HG03139 (cell line): Measurements from ENCODE around the gene TELO2.

ENCODE experiments used
- ATAC-seq: cut with Tn5 transposase; IDR thresholded peaks from one replicate; pipeline ENCODE4 v1.9.1; 2021; ENCODE audit not compliant: unreplicated experiment

The TELO2 gene

DNA sequence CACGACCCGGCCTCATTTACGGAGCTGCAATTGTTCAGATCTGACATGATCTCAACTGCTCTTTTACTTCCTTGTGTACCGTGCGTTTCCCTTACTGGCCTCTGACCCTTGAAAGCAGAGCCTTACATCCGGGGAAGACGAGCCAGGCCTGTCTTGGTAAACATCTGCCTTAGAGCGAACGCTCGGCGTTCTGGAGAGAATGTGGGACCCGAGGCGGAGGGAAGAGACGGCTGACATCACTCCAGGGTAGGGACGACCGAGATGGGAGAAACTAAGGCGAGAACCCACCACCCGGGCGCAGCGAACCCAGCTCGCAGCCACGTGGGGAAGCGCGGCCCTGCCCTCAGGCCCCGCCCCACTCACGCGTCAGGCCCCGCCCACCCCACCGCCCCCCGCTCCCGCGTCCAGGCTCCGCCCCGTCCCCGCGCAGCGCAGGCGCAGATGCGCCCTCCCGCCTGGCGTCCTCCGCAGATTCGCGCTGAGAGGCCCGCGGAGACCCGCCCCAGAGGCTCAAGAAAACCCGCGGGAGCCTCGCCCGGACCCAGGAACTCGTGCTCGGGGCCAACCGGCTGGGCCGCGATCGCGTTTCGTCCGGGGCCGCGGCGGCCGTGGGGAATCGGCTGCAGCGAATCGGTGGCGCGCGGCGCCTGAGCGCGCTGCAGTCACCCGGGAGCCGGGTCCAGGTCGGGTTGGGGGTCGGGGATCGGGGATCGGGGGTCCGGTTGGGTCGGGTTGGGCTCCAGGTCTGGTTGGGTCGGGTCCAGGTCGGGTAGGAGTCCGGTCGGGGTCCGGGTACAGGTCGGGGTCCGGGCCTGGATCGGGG, at the start of gene TELO2:
Gene TELO2, plus strand, starts transcription at position 438 of the 823 bp plus-strand sequence. CDS start 922 bp downstream, outside the sequence.
- ATAC-seq: peak; percentile 58

DNA sequence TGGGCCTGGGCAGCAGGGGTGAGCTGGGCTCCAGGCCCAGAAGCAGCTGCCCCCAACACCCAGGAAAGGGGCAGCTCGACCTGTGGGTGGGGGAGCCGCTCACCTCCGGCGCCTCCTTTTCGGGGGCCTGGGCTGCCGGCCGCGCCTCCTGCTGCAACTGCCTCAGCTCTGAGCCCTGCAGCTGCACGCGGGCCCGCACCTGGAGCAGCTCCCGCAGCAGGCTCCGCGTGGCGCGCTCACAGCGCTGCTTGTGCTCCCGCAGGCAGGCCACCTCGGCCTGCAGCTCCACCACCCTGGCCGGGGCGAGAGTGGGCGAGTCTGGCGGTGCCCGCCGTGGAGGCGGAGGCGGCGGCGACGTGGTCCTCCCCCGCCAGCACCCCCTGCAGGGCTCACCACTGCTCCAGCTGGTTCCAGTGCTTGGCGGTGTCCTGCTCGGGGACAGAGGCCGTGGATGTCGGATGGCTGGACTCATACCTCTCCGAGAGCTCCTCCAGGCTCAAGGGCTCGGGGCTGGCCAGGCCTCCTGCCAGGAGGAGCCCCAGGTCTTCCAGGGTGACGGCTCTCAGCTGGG, 49.7 kb upstream of the TELO2 start:
- ATAC-seq: no peak

DNA sequence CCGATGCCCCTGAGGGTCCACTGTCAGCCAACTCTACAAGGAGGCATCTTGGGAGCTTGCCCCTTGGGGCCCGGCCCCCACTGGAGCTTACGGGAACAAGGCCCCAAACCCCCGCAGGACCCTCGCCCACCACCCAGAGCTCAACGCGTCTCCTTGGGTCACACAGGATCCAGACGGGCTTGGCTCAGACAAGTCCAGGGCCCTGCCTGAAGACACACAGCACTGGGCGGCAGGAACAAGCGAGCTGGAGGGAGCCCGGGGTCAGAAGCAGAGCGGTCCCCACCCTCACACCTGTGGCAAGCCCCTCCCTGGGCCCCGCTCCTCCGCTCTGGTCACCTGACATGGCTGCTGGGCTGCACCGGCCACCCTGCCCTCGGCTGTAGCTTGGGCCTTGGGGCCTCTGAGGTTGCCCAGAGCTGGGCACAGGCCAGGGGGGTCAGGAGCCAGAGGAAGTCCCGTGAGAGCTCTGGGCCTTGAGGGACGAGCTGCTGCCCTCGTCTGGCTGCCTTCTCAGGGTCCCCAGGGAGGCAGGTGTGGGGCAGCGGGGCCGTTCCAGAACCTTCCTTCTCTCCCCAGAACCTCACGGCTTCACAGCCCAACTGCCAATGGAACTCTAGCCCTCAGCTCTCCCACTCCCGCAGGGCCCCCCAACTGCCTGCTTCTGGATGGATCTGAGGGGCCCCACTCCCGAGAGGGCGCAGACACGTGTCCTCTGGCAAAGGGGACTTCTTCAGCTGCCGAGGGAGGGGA, 49.0 kb upstream of the TELO2 start, which contains the start of gene CCDC154:
Gene CCDC154, minus strand, starts transcription at position 577 of the 750 bp plus-strand sequence. Its CDS starts 234 bp downstream, at position 343.
- ATAC-seq: no peak

DNA sequence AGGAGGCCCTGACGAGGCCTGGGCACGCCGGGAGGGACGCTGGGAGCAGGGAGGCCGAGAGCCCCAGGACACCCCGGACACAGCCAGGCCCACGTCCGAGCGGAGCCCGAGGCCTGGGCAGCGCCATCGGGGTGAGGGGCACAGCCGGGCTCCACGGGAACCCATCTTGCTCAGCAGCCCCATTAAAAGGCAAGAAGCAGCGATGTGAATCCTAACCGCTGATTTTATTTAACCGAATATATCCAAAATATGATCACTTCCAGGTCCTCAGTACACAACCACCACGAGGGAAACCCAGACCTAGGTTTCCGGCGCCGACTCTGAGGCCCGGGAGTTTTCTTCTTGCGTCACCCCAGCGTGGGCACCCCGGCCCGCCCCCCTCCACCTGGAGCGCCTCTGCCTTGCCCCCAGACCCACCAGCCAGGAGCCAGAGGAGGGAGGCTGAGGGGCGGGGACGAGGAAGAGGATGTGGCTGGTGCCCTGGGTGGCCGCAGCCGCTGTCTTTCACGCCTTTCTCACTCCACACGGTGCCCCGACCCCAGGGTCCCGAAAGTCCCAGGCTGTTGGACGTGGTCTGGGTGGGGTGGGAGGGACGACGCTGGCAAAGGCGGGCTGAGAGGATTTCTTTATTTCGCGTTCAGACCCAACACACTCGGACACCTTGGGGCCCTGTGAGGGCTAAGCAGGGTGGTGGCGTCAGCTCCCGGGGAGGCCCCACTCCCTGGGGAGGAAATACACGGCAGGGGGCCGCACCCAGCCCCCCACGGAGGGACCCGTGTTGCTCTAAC, 48.2 kb upstream of the TELO2 start:
- ATAC-seq: no peak

DNA sequence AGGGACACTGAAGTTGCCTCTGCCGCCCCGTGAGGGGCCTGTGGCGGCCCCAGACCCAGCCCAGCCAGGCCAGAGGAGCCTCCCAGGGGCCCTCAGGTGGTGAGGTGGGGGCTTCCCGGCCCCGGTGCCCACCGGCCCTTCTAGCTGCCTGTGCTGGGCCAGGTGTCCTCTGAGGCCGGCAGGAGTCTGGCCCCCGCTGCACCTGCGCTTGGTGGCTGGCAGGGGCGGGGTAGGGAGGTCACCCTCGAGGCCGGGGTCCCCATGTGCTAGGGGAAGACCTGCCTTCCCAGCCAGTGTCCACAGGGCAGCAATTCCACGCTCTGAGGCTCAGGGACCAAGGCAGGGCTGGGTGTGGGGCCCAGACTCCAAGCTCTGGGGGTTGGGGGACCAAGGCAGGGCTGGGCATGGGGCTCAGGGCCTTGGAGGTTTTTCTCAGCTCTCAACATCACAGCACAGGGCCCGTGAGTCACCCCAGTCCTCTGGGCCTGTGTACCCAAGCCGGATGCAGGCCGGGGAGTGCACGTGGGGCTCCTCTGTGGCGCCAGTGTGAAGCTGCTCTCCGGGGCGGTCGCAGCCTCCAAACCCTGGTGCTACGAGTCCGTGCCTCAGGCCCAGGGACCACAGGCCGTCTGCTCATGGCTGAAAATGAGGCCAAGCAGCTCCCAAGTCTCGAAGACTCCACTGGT, 47.5 kb upstream of the TELO2 start:
- no peak for ATAC-seq

DNA sequence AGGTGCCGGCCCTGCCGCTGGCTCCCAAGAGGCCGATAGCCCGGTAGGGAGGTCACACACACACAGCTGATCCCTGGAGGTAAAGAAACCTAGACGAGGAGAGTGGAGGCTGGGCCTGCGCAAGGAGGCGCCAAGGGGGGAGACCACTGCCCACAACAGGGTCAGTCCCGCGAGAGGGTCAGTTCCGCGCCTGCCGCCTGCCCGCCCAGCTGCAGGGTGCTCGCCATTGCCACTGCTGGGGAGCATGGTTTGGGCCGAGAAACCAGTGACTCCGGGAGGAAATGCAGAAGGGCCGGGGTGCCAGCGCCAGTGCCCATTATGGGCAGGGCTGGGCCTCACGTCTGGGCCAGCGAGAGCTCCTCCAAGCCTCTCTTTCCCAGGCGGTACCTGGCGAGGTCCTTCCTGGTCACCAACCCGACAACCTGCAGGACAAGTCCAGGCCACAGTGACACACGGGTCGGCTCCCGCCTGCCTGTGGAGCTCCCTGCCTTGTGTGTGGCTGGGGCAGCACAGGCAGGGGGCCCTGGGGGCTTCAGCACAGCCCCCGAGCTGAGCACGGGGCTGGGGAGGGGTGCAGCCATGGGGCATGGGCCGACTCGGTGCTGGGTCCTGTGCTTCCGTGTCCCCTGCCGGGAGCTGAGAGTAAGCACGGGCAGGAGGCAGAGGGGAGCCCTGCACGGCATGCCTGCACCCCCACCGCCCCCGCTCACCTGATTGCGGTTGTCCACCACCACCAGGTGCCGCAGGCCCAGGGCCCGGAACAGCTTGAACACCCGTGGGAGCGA, 46.7 kb upstream of the TELO2 start:
- ATAC-seq: no peak

DNA sequence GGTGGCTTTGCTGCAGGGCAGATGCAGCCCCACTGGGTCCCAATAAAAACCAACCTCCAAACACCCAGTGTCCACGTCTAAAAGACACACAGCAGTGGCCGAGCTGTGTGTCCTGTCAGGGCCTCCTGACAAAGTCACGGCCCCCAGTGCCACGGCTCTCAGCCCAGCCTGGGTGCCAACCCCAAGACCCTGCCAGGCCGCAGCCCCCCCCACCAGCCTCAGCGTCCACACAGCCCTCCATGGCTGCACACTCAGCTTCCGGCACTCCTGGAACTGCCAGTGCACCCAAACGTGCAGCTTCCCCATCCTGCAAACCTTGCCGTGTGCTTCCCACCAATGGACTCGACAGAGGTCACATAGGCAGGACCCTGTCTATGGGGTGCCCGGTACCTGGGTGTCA, 45.2 kb upstream of the TELO2 start:
- no peak for ATAC-seq

DNA sequence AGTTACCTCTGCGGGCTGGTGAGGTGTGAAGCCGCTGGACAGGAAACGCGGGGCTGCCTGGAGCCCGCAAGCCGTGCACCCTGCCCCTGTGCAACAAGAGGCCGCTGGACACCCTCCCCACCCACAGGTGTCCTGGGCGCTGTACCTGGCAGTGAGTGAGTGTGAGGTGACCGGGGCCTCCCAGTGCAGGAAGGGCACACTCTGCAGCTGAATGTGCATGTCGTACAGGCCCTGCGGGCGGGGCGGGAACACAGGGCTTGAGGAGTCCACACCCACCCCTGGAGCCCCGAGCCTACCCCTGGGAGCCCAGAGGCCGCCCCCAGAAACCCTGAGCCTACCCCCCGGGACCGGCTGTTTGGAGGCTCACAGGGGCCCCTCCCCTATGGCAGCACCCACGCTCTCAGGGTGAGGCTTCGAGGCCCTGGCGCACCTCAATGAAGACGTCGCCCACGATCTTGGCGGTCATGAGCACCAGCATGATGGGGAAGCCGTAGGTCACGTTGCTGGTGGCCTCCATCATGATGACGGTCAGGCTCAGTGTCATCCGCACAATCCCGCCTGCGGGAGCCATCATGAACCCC, 44.5 kb upstream of the TELO2 start:
- no peak for ATAC-seq

DNA sequence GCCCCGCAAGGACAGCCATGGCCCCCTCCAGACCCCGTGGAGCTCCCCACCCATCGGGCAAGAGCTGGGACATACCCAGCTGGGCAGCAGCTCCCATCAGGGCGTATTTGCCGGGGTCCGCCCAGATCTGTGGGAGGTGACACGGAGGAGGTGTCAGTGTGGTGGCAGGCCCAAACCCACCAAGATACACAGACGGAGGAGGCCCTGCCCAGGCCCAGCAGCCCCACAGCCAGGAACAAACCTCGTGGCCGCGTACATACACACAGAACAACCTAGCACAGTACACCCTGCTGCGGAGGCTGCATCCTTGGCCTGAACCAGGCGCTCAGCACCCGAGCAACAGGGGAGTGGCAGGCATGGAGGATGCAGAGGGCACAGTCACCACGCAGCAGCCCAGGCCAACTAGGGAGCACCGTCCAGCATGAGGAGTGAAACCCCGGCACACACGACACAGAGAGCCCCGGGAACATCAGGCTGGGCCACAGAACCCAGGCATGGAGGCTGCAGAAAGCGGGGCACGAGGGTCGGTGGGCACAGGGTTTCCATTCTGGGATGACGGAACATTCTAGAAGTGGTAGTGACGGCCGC, 43.9 kb upstream of the TELO2 start:
- no peak for ATAC-seq

DNA sequence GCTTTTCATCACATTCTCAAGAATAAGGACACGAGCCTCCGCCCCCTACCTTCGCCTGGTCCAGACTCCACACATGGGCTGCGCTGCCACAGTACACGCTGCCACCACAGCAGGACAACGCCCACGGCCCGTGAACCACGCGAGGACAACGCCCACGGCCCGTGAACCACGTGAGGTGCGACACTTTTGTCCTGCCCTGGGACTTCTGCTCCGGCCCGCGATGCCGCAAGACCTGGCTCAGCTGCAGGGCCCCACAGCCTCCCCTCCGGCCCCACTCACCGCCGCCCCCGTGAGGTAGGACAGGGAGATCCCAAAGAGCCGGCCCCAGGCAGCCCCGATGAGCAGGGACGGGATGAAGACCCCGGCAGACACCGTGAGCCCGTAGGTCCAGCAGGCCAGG, 42.9 kb upstream of the TELO2 start:
- no peak for ATAC-seq

DNA sequence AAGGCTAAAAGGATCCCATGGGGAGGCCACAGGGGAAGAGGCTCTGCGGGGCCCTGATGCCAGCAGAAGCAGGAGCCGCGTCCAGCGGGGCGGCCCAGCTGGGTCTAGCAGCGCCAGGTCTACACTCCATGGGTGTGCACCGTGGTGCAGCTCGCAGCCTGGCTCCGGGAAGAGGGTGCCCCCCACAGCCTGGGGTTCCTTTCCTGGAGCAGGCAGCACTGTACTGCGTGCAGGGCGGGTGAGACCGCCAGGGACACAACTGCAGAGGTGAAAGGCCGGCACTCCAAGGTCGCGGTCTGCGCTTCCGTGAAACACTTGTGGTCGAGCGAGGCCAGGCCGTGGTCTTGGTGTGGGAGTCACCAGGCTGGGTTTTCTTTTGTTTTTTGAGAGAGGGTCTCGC, 42.3 kb upstream of the TELO2 start:
- ATAC-seq: no peak

DNA sequence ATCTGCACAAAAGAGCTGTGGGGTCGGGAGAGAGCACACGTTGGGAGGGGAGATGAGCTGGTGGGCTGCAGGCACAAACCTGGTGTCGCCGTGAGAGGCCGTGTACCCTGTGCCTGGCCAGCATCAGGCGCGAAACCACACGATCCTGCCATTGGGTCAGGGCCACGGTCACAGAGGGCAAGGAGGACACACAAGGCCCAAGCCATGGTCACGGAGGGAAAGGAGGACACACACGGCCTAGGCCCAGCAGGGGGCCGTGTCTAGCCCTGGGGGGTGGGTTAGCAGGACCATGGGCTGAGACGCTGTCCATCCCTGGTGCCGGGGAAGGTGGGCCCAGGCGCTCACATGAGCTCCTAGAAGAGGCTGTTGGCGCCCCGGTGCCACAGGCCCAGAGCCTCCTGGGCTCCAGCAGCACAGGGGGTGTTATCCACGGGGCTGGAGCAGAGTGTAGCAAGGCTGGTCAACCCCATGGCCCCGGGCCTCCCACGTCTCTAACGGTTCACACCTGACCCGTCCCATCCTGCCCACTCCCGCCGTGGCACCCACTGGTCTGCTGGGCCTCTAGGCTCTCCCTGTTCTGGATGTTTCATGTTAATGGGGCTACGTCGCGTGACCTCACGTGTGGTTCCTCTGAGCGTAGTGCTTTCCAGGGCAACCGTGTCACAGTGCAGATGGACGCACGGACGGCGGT, 41.3 kb upstream of the TELO2 start:
- ATAC-seq: no peak

DNA sequence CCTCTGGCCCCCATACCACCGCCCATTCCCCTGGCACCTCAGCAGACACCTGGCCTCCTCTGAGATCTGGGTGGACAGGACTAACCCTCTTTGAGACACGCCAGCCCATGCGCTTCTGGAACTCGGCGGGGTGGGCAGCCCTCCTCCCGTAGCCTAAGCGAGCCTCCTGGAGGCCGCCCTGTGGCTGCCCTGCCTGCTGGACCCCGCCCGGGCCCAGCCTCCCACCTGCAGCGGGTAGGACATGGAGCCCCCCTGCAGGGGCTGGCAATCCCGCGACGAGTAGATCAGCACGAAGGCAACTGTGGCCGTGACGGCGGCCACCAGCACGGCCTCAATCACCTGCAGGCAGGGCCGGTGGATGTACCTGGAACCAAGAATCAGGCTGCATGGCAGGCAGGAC, 40.6 kb upstream of the TELO2 start:
- no peak for ATAC-seq

DNA sequence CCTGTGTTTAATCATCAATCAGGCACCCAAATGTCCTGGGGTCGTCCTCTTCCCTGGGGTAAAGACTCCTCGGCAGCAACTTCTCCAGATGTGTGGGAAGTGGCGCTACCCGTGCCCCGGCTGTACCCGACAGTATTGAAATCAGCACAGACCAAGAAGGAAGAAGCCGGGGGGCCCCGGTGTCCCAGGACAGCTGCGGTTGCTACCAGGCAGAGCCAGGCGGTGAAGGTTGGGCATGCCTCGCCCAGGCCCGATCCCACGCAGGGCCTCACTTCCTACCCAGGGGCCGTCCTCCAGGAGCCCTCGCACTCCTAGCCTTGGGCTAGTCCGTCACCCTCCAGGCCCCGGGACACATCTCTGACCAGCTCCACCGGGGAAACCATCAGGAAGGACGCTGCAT, 39.8 kb upstream of the TELO2 start:
- no peak for ATAC-seq

DNA sequence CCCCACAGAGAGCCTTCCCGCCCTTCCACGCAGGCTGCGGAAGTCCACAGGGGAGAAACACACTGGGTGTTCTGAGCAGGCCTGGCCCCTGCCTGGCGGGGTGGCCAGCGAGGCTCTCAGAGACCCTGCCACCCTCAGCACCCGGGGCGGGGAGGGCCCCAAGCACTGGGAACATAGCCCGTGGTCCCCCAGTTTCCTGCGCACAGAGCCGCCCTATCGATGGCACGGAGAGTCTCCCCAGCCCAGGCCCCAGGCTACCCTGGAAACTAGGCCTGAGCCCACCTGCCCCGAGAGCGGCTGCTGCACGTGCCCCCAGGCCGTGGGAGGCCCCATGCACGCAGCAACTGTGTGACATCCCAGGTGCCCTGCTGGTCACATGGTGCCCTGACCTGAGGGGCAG, 38.6 kb upstream of the TELO2 start:
- ATAC-seq: no peak

DNA sequence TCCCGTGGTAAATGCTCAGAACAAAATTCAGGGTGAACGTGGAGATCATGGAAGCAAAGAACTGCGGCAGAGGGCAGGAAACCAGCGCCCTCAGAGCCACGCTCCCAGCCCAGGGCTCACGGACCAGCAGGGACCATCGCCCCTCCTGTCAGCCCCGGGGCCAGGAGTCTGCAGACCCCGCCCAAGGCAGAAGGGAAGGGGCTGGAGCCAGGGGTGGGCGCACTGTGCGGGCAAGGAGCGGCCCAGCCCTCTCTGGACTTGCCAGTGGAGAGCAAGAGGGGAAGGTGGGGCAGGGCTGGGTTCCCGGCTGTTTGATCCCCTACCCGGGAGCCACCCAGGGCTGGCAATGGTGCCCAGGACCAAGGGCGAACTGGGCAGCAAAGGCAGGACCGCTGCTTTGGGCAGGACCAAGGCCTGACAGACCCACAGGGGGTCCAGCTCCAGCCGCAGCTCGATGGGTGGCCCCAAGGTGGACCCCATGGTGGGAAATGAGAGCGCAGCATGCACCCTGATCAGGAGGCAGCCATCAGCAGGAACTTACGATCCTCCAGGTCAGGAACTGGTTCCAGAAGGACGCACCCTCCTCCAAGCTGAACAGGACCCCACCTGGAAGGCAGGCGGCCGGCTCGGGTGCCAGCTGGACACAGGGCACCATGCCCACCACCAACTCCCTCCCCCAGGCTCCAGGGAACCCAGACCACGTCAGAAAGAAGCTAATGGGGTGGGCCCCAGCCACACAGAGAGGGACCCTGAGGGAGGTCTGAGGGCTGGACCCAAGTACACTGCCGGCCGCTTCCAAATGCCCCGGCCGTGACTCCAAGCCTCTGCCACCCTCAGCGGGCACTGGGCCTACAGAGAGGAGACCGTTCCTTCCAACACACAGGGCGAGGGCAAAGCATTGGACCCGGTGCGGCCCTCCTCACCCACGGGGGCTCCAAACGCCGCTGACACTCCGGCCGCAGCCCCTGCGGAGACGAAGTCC, 37.7 kb upstream of the TELO2 start:
- ATAC-seq: no peak

DNA sequence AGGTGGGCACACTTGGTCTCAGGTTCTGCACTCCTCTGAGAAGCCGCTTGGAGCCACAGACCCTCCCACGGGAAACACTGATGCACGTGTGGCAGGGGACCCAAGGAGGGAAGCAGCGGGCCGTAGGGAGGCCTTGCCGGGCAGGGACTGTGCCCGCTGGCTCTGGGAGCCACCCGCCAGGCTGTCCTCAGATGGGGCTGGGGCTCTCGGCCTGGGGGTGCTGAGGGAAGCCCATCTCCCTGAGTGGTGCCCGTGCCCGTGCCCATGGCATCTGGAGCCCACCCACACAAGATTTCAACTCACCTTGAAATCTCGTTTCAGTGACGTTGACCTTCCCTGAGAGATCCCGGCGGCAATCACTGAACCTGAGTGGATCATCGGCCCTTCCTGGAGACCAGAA, 36.2 kb upstream of the TELO2 start:
- no peak for ATAC-seq
